SIG-M5 treated with dmso at 0.1 percent for 504 hours (cell line): ENCODE measurements around the gene DDX1.
"Not testable (repeated sequence)": the region's sequence is repeated elsewhere in the genome, so short reads cannot be mapped to it uniquely, and the experiment has no call there.

Source experiments
- DNase-seq: peaks from one replicate; lab custom pipeline; 2025; ENCODE audit not compliant: unreplicated experiment; lab: John Stamatoyannopoulos, UW

Gene DDX1

GRCh38 chr2:15591692-15592463 lies at the start of gene DDX1:
Gene DDX1, plus strand, starts transcription at chr2:15591868. Its CDS starts 66 bp downstream, at chr2:15591934.
- DNase-seq, result peak; percentile 82

- not testable (repeated sequence) for DNase-seq
Observed at GRCh38 chr2:15542269-15542668, 49.4 kb upstream of the DDX1 start.

DNA sequence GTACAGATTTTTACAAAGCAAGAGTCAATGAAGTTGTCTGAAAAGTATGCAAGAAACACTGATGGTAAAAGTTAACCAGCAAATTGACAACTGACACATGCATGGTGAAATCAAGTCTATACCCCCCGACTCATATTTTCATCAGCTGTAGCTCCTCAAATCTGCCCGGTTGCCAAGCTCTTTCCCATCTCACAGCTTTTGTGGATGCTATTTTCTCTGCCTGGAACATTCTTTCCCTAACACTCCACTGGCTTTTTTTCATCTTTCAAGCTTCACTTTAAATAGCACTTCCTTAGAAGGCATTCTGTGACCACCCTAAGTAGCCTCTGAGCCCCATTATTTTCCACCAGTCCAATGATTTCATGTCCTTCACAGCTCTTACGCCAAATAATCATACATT lies 48.6 kb upstream of the DDX1 start:
- no peak for DNase-seq

DNA sequence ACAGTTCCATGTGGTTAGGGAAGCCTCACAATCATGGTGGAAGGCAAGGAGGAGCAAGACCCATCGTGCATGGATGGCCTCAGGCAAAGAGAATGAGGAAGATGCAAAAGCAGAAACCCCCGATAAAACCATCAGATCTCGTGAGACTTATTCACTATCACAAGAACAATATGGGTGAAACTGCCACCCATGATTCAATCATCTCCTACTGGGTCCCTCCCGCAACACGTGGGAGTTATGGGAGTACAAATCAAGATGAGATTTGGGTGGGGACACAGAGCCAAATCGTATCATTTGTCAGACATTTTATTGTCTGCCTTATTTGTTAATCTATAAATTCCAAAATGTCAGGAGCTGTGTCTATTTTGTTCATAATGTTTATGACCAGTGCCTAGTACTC lies 48.1 kb upstream of the DDX1 start:
- no peak for DNase-seq

DNA sequence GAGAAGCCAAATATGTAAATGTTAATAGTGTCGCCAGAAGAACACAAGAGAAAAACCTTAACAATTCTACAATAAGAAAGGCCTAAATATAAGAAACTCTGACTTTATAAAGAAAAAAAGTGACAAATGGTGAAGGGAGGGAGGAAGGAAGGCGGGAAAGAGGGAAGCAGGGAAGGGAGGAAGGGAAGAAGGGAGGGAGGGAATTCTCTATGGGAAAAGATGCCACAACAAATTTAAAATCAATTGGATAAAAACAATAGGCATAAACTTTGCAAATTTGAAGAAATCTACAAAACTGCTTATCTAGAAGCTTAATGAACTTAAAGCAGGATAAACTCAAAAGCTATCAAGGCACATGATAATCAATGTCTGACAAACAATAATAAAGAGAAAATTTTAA lies 47.4 kb upstream of the DDX1 start:
- DNase-seq, result no peak

DNA sequence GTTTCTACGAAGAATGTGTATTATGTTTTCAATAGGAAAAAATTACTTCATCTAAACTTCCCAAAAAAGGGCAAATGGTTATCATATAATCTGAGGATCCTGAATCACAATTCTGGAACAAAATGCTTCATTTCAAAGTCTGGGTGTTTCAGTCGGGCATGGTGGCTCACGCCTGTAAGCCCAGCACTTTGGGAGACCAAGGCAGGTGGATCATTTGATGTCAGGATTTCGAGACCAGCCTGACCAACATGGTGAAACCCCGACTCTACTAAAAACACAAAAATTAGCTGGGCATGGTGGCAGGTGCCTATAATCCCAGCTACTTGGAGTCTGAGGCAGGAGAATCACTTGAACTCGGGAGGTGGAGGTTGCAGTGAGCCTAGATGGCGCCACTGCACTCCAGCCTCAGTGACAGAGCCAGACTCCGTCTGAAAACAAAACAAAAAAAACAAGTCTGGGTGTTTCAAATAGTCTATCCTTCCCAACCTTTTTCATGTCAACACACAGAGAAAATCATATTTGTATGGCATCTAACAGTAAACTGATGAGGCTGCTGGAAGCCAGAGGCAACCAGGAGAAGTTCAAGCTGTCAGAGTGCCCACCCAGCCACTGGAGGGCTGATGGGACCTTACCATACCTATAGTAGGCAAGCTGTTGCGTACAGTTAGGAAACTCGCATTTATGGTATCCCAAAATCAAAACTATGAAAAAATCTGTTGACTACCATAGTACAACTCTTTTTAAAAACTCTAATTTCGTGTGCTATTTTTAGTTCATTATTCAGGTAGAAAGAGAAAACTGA lies 45.2 kb upstream of the DDX1 start:
- no peak for DNase-seq

- DNase-seq, result no peak
Observed at GRCh38 chr2:15547115-15547876, 44.4 kb upstream of the DDX1 start.

- no peak for DNase-seq
Observed at GRCh38 chr2:15548974-15549373, 42.7 kb upstream of the DDX1 start.

- DNase-seq, result no peak
Observed at GRCh38 chr2:15553519-15553918, 38.1 kb upstream of the DDX1 start.

- DNase-seq, result no peak
Observed at GRCh38 chr2:15553951-15554350, 37.7 kb upstream of the DDX1 start.

GRCh38 chr2:15554525-15555218 lies 37.0 kb upstream of the DDX1 start:
- no peak for DNase-seq

- DNase-seq, result no peak
Observed at GRCh38 chr2:15555760-15556193, 35.9 kb upstream of the DDX1 start.

DNA sequence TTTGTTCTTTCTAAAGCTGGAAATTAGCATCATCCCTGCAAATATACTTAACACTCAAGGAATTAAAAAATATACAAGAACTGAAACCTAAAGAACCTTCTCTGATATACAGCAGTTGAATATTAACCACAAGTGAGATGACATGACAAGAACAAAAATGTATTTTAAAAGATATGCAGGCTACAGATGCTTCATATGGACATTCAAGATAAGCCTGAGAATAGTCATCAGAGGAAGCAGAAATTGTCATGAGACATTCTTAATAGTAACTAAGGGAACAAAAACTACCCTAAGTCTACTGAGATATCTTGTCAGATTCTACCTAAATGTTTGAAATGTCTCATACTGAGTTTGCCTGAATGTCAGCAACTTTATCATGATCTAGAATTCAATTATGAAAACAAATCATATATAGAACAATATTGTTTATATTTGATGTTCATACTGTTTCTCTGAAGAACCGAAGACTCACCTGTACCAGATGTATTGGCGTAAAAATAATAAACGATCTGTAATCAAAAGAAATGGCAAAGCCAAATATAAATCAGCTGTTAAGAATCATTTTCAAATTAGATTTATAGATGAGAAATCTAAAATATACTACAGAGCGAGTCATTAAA lies 35.2 kb upstream of the DDX1 start:
- DNase-seq, result no peak

GRCh38 chr2:15557887-15558311 lies 33.8 kb upstream of the DDX1 start:
- DNase-seq, result no peak

DNA sequence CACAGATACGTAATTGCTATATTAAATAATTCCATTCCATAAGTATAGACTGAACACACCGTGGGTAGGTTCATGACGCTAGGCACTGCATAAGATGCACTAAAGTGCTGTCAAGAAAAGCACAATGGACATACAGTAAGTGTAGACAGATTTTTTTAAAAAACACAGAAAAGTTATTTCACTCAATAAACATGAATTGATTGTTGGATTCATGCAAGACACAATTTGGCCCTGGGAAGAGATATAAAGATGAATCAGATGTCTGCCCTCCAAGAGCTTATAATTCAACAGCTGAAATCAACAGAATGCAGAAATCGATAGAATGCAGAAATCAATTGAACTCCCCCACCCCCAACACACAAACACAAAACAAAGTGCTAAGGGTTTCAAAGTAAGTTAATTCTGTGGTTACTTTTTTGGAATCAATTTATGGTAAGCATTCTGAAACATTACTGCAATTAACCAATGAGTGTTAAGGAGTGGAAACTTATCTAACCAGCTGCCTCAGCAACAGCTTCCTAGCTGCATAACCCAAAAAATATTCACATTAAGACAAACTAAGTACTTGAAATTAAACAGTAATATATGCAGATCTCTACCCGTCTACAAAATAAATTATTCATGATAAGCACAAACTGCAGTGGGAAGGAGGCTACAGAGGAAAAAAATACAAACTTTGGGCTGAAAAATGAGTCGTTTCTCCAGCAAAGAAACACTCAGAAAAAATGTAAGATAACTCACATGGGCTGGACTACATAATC lies 32.1 kb upstream of the DDX1 start:
- no peak for DNase-seq

GRCh38 chr2:15560140-15560987 lies 31.3 kb upstream of the DDX1 start:
- DNase-seq, result no peak

DNA sequence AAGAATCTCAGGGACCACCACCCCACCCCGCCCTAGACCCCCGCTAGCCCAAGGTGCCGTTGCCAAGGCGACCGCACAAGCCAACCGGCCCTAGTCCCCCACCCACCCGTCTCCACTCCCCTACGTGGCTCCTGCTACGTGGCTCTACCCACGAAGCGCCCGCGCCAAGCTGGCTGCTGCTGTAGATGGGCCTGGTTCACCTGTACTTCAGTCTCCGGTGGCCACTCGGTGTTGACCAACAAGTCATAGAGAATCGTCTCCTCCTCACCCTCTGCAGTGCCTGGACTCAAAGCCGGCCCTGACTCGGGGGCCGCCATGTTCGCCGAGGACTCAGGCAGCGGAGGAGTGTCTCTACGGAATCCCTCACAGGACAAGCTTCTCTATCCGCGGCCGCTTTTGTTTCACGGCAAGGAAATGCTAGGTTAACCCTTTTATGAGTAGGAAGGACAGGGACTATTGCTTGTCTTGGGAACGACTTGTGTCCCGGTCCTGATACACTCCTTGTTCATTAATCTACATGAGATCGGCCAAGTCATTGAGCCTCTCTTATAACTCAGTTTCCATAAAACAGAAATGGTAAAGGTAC lies 30.6 kb upstream of the DDX1 start, which contains the start of gene NBAS:
TSS of gene NBAS (minus strand) at position 347 of the 586 bp plus-strand sequence. CDS start at position 317, 30 bp downstream.
- peak; percentile 85 for DNase-seq
